Stimulated activated CD8-positive, alpha-beta memory T cell treated with anti-CD3 and anti-CD28 coated beads, Interleukin-4, amount 100 ng/mL, for 24 hours (primary cell): ENCODE results near the gene ABCB4.
"Not testable (repeated sequence)": the region's sequence is repeated elsewhere in the genome, so short reads cannot be mapped to it uniquely, and the experiment has no call there.

Experiments
- DNase-seq: peaks from one replicate; pipeline ENCODE4 v3.0.0-alpha.2; 2020; ENCODE audit warnings: low read depth

ABCB4 gene

GRCh38 chr7:87476179-87476557, 688 bp upstream of the ABCB4 start:
- no peak for DNase-seq

- no peak for DNase-seq
Measured at GRCh38 chr7:87474533-87475358, 734 bp downstream of the ABCB4 start.

GRCh38 chr7:87473986-87474385, 1.5 kb downstream of the ABCB4 start:
- no peak for DNase-seq

- no peak for DNase-seq
Measured at GRCh38 chr7:87473192-87473591, 2.3 kb downstream of the ABCB4 start.

- DNase-seq: no peak
Measured at GRCh38 chr7:87471473-87471872, 4.0 kb downstream of the ABCB4 start.

- DNase-seq: not testable (repeated sequence)
Measured at GRCh38 chr7:87469204-87469603, 6.3 kb downstream of the ABCB4 start.

GRCh38 chr7:87465534-87465880, 10.0 kb downstream of the ABCB4 start:
- DNase-seq: not testable (repeated sequence)

GRCh38 chr7:87464830-87465533, 10.5 kb downstream of the ABCB4 start:
- not testable (repeated sequence) for DNase-seq

GRCh38 chr7:87463982-87464381, 11.5 kb downstream of the ABCB4 start:
- DNase-seq: no peak

- not testable (repeated sequence) for DNase-seq
Measured at GRCh38 chr7:87460444-87460843, 15.0 kb downstream of the ABCB4 start.

GRCh38 chr7:87459941-87460340, 15.5 kb downstream of the ABCB4 start:
- DNase-seq: no peak

GRCh38 chr7:87458148-87458547, 17.3 kb downstream of the ABCB4 start:
- DNase-seq: no peak

- DNase-seq: no peak
Measured at GRCh38 chr7:87456247-87456646, 19.2 kb downstream of the ABCB4 start.

GRCh38 chr7:87452279-87452678, 23.2 kb downstream of the ABCB4 start:
- no peak for DNase-seq

GRCh38 chr7:87451187-87451586, 24.3 kb downstream of the ABCB4 start:
- no peak for DNase-seq

GRCh38 chr7:87450706-87451105, 24.8 kb downstream of the ABCB4 start:
- DNase-seq: no peak

- no peak for DNase-seq
Measured at GRCh38 chr7:87448388-87448787, 27.1 kb downstream of the ABCB4 start.

GRCh38 chr7:87447116-87447635, 28.3 kb downstream of the ABCB4 start:
- DNase-seq: no peak

- no peak for DNase-seq
Measured at GRCh38 chr7:87445897-87446296, 29.6 kb downstream of the ABCB4 start.

GRCh38 chr7:87435546-87435945, 39.9 kb downstream of the ABCB4 start:
- no peak for DNase-seq

- DNase-seq: no peak
Measured at GRCh38 chr7:87432536-87432935, 42.9 kb downstream of the ABCB4 start.

- DNase-seq: no peak
Measured at GRCh38 chr7:87427288-87427687, 48.2 kb downstream of the ABCB4 start.

- no peak for DNase-seq
Measured at GRCh38 chr7:87426160-87426559, 49.3 kb downstream of the ABCB4 start.
